ENCODE data around the gene CLASRP.
"Not testable (repeated sequence)": the region's sequence is repeated elsewhere in the genome, so short reads cannot be mapped to it uniquely, and the experiment has no call there.

GRCh38 chr19:44999131-44999925 is 39.5 kb upstream of the CLASRP start:
- TF ChIP-seq CTCF (IDR thresholded peaks at IDR 0.05; ENCODE audit: low read length); EZH2 (optimal IDR thresholded peaks at IDR 0.05; ENCODE audit: low read depth, low read length): not testable (repeated sequence)
